ENCODE results near the gene POTEF. TPM values are rescaled to one million over a fixed set of nuclear protein-coding genes. Genes with fewer than 3 reads are reported as not detected.
"Not testable (repeated sequence)": the region's sequence is repeated elsewhere in the genome, so short reads cannot be mapped to it uniquely, and the experiment has no call there.

Gene POTEF
- not detected for total RNA-seq

DNA sequence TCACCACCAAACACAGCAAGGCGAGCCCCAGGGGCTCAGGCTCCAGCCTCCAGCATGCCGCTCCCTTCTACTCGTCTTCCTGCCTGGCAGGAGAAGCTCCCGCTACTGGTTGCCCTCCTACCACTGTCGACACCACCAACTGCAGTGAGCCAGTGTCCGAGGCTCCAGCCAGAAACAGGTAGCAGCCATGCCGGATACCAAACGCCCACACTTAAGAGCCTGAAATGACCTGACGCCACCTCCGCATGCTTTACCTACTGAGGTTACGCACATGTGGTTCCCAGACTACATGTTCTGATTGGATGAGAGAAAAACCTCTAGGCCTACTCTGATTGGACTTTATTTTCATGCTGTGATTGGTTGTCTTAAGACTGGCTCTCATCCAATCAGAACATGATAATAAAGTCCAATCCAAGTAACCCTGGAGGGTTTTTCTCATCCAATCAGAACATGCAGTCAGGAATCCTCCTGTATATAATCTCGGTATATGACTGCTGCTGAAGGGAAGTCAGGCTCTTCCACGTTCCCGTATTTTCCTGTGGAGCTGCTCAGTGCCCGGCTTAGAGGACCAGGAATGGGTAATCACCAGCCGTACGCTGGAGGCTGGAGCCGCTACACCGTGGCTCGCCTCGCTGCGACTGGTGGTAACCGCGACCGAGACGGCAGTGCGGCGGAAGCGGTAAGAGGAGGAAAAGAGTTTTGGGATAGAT lies at the start of gene POTEF:
Gene POTEF (minus strand): TSS at position 103 of the 710 bp plus-strand sequence. CDS start 8,707 bp downstream, outside the sequence.
- H3K4me3 ChIP-seq; ATAC-seq; H3K4me1 ChIP-seq; H3K9me3 ChIP-seq; intact Hi-C loops (cut with DNase I); H3K27me3 ChIP-seq; H3K27ac ChIP-seq; H3K36me3 ChIP-seq (replicated peaks in 1 of 2; ENCODE audit: insufficient read depth in 1 of 2, low read depth in 2 of 2); DNase-seq: not testable (repeated sequence)
- 78 to 88% methylated on average over 10 to 17 of the region's 29 CpGs for WGBS, 2 donors

DNA sequence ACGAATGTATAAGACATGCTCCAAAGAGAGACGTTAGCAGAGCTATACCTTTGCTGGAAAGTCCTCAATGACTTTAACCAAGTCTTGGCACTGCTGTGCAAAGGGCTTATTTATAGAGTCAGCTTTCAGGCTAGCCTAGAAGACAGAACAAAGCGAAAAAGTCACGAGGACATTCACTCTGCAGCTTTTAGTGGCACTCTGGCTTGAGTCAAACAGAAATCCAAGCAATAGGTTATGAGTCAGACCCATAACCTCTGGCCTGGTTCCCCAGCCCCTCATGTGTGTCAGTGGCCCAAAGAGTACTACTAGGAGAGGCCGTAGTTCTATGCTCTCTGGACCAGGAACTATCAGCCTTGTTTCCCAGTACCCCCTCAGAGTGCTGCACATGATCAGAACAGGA lies 45.8 kb upstream of the POTEF start:
- intact Hi-C loops (cut with DNase I); DNase-seq; ATAC-seq; H3K9me3 ChIP-seq; H3K4me1 ChIP-seq; H3K27ac ChIP-seq; H3K4me3 ChIP-seq; H3K36me3 ChIP-seq (replicated peaks in 1 of 2; ENCODE audit: insufficient read depth in 1 of 2, low read depth in 2 of 2); H3K27me3 ChIP-seq: not testable (repeated sequence)
- 86 to 88% methylated on average over 5 of the region's 5 CpGs for WGBS, 2 donors

DNA sequence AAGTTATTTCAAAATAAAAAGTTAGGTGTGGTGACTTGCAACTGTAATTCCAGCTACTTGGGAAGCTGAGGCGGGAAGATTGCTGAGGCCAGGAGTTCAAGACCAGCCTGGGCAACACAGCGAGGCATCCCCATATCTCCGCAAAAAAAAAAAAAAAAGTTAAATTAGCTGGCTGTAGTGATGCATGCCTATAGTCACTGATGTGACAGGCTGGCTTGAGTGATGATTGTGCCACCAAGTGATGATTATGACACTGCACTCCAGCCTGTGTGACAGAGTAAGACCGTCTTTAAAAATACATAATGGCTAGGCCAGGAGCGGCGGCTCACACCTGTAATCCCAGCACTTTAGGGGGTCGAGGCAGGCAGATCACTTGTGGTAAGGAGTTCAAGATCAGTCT lies 40.9 kb upstream of the POTEF start:
- 94 to 95% methylated on average over 7 of the region's 7 CpGs for WGBS, 2 donors
- H3K27me3 ChIP-seq, result no peaks in the 10 kb centered on the region
- no peaks in the 10 kb centered on the region for H3K9me3 ChIP-seq
- TF ChIP-seq CTCF (IDR thresholded peaks at IDR 0.05) (no peak), POLR2A (IDR thresholded peaks at IDR 0.05) (no peak)
- no peak for ATAC-seq
- intact Hi-C loops (cut with DNase I), result no loop called here
- peaks cover 0 to 14% of the 10 kb centered on the region in 2 donors for H3K36me3 ChIP-seq (replicated peaks in 1 of 2; ENCODE audit: insufficient read depth in 1 of 2, low read depth in 2 of 2)
- no peak overlapping the region for H3K4me3 ChIP-seq
- no peaks in the 10 kb centered on the region for H3K4me1 ChIP-seq
- DNase-seq, result no peak
- H3K27ac ChIP-seq, result no peak overlapping the region

- WGBS, 2 donors, result 89 to 92% methylated on average over 1 to 3 of the region's 3 CpGs
- H3K27ac ChIP-seq; DNase-seq; H3K27me3 ChIP-seq; H3K9me3 ChIP-seq; ATAC-seq; H3K4me3 ChIP-seq; H3K4me1 ChIP-seq; intact Hi-C loops (cut with DNase I): not testable (repeated sequence)
- H3K36me3 ChIP-seq (replicated peaks in 1 of 2; ENCODE audit: insufficient read depth in 1 of 2, low read depth in 2 of 2), result peaks cover 0 to 16% of the 10 kb centered on the region in 2 donors
These were observed 40.1 kb upstream of the POTEF start for GRCh38 chr2:130169163-130169562.

- DNase-seq; intact Hi-C loops (cut with DNase I); H3K9me3 ChIP-seq; ATAC-seq; H3K4me3 ChIP-seq; H3K27me3 ChIP-seq; H3K4me1 ChIP-seq; H3K27ac ChIP-seq: not testable (repeated sequence)
- WGBS, 2 donors, result 83 to 90% methylated on average over 3 of the region's 3 CpGs
- peaks cover 0 to 17% of the 10 kb centered on the region in 2 donors for H3K36me3 ChIP-seq (replicated peaks in 1 of 2; ENCODE audit: insufficient read depth in 1 of 2, low read depth in 2 of 2)
These were observed 37.6 kb upstream of the POTEF start for GRCh38 chr2:130166611-130167010.

GRCh38 chr2:130165293-130166016 lies 36.4 kb upstream of the POTEF start:
- no peak overlapping the region for H3K27ac ChIP-seq
- no peaks in the 10 kb centered on the region for H3K9me3 ChIP-seq
- no peak overlapping the region for H3K4me3 ChIP-seq
- 92% methylated on average over 8 of the region's 8 CpGs for WGBS, 2 donors
- H3K36me3 ChIP-seq (replicated peaks in 1 of 2; ENCODE audit: insufficient read depth in 1 of 2, low read depth in 2 of 2), result peaks cover 0 to 17% of the 10 kb centered on the region in 2 donors
- ATAC-seq, result no peak
- no peaks in the 10 kb centered on the region for H3K27me3 ChIP-seq
- intact Hi-C loops (cut with DNase I), result no loop called here
- TF ChIP-seq CTCF (IDR thresholded peaks at IDR 0.05) (no peak), POLR2A (IDR thresholded peaks at IDR 0.05) (no peak)
- no peak for DNase-seq
- H3K4me1 ChIP-seq, result no peaks in the 10 kb centered on the region
